ENCODE results near the gene MAP3K5.

- peak; percentile 82 for TF ChIP-seq CTCF (IDR thresholded peaks at IDR 0.05; ENCODE audit: insufficient read depth, low read depth, low read length)
- TF ChIP-seq EZH2 (IDR thresholded peaks at IDR 0.05; ENCODE audit: insufficient read depth, low read length): no peak
Measured at GRCh38 chr6:136643850-136644596, 148.3 kb downstream of the MAP3K5 start.
